CD4-positive, alpha-beta T cell treated with Interleukin-17A for 4 hours (primary cell): ENCODE results near the gene NEDD4L.
"Not testable (repeated sequence)": the region's sequence is repeated elsewhere in the genome, so short reads cannot be mapped to it uniquely, and the experiment has no call there.

Experiments used
- DNase-seq: peaks from one replicate; pipeline ENCODE4 v3.0.0-alpha.2; 2020; ENCODE audit warnings: mixed read lengths

NEDD4L gene

GRCh38 chr18:58027341-58027740, 16.7 kb upstream of the NEDD4L start:
- no peak for DNase-seq

DNA sequence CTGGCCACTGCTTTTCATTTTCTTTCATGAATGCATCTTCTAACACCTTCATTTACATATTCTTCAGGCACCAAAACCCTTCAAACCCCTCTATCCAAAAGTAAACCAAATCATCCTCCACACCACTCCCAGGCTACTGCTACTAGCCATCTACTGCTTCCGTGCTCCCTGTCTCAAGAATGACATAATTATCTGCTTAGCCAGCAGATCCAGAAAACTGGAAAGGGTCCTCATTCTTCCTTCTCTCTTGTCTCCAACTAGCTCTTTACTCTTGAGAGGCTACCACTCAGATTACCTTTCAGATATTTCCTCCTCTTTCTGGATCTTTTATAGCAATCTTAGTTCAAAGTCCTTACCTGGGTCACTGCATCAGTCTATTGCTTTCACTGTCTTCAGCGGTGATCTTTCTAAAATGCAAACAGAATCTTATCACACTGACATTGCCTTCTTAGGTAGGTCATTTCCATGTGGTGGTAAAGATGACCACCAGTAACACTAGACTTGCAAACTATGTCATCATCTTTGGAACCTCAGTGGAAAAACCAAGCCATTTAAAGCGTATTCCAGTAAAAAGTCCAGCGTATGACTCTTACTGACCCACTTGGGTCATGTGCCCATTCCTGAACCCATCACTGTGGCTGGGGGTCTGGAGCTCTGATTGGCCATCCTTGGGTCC, 15.8 kb upstream of the NEDD4L start:
- no peak for DNase-seq

DNA sequence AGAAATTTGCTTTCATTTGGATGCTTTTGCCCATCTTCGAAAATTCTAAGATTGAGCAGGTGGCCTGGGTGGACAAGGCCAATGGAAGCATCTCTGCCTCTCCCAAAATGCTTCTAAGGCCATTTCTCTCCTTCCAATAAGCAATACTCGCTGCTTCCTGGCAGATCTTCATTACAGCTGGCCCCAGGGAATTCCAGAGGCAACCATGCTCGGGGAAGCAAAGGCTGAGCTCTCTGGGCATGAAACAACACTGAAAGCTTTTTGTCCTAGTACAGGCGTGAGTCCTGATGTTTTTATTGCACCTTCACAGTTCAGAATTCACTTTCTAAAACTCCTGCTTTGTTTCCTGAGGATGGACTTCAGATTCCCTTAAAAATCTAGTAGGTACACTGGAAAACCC, 11.8 kb upstream of the NEDD4L start:
- DNase-seq, result no peak

GRCh38 chr18:58033216-58033615, 10.8 kb upstream of the NEDD4L start:
- no peak for DNase-seq

GRCh38 chr18:58034370-58034769, 9.7 kb upstream of the NEDD4L start:
- no peak for DNase-seq

- DNase-seq, result no peak
These were observed 6.9 kb upstream of the NEDD4L start for GRCh38 chr18:58037163-58037562.

- no peak for DNase-seq
These were observed 6.0 kb upstream of the NEDD4L start for GRCh38 chr18:58038063-58038462.

DNA sequence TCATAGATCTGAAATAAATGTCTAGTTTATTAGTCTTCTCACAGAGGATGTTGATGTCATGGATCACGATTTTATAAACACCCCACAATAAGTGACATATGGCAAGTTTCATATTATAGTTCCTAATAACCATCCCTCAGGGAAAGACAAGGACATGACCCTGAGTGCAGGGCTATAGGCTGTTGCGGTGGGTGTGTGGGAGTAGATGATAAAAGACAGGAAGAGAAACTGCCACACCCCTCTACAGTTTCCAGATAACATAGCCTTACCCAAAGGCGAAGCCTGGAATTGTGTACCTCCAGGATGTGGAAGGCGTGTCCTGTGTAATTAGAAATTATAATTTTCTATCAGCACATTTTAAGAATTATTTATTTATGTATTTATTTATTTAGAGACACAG, 2.4 kb upstream of the NEDD4L start:
- DNase-seq, result no peak

DNA sequence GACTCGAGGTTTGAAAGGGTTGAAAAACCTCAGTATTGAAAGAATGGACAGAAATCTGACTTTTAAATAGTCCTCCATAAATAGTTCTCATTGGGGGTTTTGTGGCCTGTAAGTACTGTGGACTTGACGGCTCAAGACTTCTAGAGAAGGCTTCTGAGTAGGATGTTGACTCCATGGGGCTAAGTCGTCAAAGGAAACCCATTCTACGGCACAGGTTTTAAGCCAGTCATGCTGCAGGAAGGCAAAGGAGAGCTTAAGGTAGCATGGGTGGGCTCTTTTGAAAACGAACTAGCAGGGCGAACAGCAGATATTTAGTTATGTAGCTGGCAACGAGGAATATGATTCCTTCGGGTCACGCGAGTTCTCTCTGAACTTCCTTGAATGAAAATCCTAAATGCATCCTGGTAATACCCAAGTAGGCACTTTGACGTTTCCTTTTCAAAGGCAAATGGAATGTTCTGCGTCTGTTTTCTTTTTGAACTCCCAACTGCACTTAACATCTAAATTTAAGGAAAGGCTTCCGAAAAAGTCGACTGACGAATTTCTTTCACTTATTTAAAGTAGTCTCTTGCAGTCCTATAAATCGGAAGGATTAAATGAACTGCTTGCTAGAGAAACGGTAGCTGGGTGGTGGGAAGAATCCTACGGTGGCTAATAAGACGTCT, 1.1 kb upstream of the NEDD4L start:
- DNase-seq, result peak; percentile 7

GRCh38 chr18:58044370-58045241, 580 bp downstream of the NEDD4L start:
- peak; percentile 51 for DNase-seq

- peak; percentile 61 for DNase-seq
These were observed 1.4 kb downstream of the NEDD4L start for GRCh38 chr18:58045242-58046092.

DNA sequence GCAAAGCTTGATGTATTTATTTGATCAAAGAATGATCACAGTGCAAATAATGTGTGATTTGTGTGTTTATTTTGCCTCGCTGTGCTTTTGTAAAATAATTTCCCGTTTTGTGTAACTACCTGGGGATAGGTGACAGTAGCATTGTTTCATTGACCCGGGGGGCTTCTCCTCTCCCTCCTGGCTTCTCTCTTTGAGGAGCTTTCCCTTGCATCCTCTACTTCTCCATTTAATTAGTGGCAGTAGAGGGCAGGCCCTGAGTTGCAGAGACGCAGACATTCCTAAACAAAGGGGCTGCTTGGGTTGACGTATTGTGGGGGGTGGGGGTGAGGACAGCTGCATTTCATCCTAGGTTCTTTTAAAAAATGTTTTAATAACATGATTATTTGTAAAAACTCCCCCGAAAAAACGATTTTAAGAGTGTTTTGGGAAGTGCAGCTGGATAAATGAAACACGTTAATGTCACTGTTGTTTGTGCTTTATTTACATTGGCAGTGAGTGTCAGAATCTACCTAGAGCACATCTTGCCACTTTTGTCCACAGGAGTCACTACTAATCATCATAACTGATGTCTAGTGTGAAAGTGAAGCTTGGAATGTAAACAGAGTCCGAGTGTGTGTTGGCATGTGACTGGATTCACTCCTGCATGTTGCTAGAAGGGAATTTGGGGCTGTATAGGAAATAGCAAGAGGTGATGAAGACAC, 2.2 kb downstream of the NEDD4L start:
- DNase-seq, result no peak

DNA sequence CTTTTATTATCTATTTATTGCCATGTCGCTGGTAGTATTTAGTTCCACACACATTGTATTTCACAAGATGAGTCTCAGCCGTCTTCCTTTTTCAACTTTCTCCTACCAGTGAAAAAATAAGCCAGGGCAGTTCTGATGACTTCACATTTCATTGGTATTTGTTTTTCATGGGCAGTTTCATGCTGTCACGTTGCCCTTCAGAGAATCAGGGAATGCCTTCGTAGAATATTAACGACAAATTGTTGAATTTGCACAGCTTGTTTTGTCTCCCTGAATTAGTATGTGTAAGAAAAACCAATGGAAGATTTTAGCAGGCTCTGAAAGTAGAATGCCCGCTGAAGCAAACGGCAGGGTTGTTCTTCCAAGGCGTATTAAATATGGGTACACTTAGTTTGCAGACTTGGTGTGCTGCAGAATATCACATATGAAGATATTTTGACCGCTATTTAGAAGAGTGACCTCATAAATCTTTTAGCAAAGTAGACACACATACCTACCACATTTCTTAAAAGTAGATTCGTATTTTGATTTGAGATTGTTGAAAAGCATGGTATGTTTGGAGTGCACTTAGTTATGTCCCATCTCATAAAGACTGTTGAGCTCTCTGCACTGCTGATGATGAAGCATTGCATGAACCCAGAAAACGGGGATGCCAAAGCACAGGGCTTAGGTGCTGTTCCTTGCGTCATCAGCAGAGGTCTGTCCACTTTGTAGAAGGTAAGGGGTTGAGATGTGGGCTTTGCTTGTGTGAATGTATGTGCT, 2.9 kb downstream of the NEDD4L start:
- DNase-seq, result no peak

- no peak for DNase-seq
These were observed 3.5 kb downstream of the NEDD4L start for GRCh38 chr18:58047556-58047882.

GRCh38 chr18:58048081-58048642, 4.1 kb downstream of the NEDD4L start:
- DNase-seq, result no peak

GRCh38 chr18:58049000-58049688, 5.1 kb downstream of the NEDD4L start:
- no peak for DNase-seq

GRCh38 chr18:58050963-58051362, 6.9 kb downstream of the NEDD4L start:
- not testable (repeated sequence) for DNase-seq

DNA sequence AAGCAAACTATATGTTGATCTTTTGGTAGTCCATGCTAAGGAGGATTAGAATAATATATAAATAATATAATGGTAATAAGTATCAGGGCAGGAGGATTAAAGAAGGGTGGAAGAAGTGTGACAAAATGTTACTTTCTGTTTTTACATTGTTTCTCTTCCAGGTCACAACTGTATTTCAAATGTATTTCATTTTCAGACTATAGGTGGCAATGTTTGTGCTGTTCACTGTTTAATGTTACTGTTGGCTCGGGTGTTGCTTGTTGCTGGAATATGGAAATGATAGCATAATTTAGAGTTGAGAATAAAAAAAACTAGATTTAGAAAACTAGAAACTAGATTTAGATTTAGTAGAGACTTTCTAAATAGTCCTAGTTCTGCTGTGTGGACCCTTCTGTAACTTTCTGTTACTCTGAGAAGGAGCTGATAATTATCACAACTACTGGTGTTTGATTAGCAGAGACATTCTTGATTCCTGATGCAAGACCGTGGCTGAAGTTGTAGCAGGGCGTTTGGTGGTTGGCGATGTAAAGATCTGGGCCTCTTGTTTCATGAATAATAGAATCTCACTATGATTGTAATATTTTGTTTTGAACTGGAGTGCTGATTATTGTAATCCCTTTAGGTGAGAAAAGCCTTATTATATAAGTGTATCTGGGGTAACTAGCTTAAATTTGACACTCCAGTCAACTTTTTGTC, 7.9 kb downstream of the NEDD4L start:
- DNase-seq, result no peak

DNA sequence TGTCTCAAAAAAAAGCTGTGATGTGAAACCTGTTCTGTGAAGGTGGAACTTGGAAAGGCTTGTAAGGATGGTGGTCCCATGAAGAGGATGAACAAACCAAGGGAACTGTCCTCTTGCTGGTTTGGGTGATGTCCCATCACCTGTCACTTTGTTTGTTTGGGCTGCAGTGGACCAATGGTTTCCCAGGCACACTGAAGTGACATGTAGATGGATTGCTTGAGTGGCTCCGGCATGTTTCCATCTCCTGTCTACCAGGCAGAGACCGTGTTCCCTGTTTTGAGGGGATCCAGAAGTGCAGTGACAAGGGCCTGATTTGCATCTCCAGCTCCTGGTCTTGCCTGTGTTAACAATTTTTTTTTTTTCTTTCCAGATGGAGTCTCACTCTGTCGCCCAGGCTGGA, 8.9 kb downstream of the NEDD4L start:
- DNase-seq, result no peak
